K562 (cell line): Measurements from ENCODE around the gene TBX1. TPM values are rescaled to one million over a fixed set of nuclear protein-coding genes. Genes with fewer than 3 reads are reported as not detected.

Experiments
- AFF1 ChIP-seq, 2 experiments: fragments of 450-650 bp; IDR thresholded peaks; 2 replicates each; pipeline ENCODE4 v1.6.1; 2018; ENCODE audit warnings: mild to moderate bottlenecking in 2 of 2, low read depth in 1 of 2; ENCODE audit not compliant: partially characterized antibody in 2 of 2
- ATF7 ChIP-seq: fragments of 450-650 bp; IDR thresholded peaks from 2 replicates; pipeline ENCODE4 v1.7.1; 2014; ENCODE audit warnings: mild to moderate bottlenecking, moderate library complexity
- BDP1 ChIP-seq: IDR thresholded peaks from 3 replicates; pipeline ENCODE4 v1.6.1; 2011; ENCODE audit not compliant: insufficient read length, insufficient read depth
- C11orf30 ChIP-seq: fragments of 450-650 bp; IDR thresholded peaks from 2 replicates; pipeline ENCODE4 v1.6.1; 2016; ENCODE audit warnings: low read depth, mild to moderate bottlenecking
- CHD1 ChIP-seq: fragments of 200-600 bp; sonication (generic); IDR thresholded peaks from one replicate; pipeline ENCODE4 v1.6.1; 2012; ENCODE audit warnings: mild to moderate bottlenecking, moderate library complexity, low read length, inconsistent platforms
- ELF2 ChIP-seq: fragments of 250-450 bp; sonication (Bioruptor Pico); IDR thresholded peaks from 2 replicates; pipeline ENCODE4 v1.5.0; 2021; ENCODE audit warnings: mild to moderate bottlenecking
- ETS2 ChIP-seq: IDR thresholded peaks from 2 replicates; pipeline ENCODE4 v1.6.1; 2016; ENCODE audit warnings: borderline replicate concordance, missing genetic modification characterization, mild to moderate bottlenecking, moderate library complexity, missing compliant biosample characterization; ENCODE audit not compliant: poor library complexity, severe bottlenecking
- FOXO4 ChIP-seq: fragments of 450-650 bp; formaldehyde crosslinking; IDR thresholded peaks from 2 replicates; pipeline ENCODE4 v1.4.0; 2020; ENCODE audit warnings: mild to moderate bottlenecking, moderate library complexity
- HDAC2 ChIP-seq: fragments of 450-650 bp; IDR thresholded peaks from 2 replicates; pipeline ENCODE4 v1.6.1; 2016; ENCODE audit warnings: mild to moderate bottlenecking
- ID3 ChIP-seq, 2 experiments: fragments of 250-450 bp in 1 of 2; fragments of 450-650 bp in 1 of 2; sonication (Bioruptor Pico) in 1 of 2; IDR thresholded peaks; 2 replicates each; pipeline versions ENCODE4 v1.6.1 to v1.8.0; 2016 to 2021; ENCODE audit warnings: mild to moderate bottlenecking in 2 of 2, moderate library complexity in 2 of 2, missing compliant biosample characterization in 1 of 2, missing genetic modification characterization in 1 of 2
- KLF1 ChIP-seq: fragments of 450-650 bp; IDR thresholded peaks from 2 replicates; pipeline ENCODE4 v1.6.1; 2016; ENCODE audit warnings: missing genetic modification characterization, missing compliant biosample characterization
- MLX ChIP-seq, 2 experiments: fragments of 450-650 bp in 1 of 2; sonication (generic) in 1 of 2; formaldehyde crosslinking; conservative IDR thresholded peaks; 2 replicates each; pipeline versions ENCODE4 v1.4.0 to v1.8.1; 2020 to 2022; ENCODE audit warnings: mild to moderate bottlenecking in 1 of 2, missing genetic modification reagents in 1 of 2
- MTA3 ChIP-seq: fragments of 450-650 bp; formaldehyde crosslinking; IDR thresholded peaks from 2 replicates; pipeline ENCODE4 v1.6.1; 2017; ENCODE audit warnings: mild to moderate bottlenecking, borderline replicate concordance
- NFIX ChIP-seq: fragments of 250-450 bp; sonication (Bioruptor Pico); IDR thresholded peaks from 2 replicates; pipeline ENCODE4 v1.4.0; 2020; ENCODE audit warnings: low read depth, mild to moderate bottlenecking, moderate library complexity
- PRMT5 ChIP-seq: sonication (generic); formaldehyde crosslinking; IDR thresholded peaks from 2 replicates; pipeline ENCODE4 v1.5.0; 2020; ENCODE audit warnings: missing genetic modification reagents
- PTBP1 ChIP-seq: fragments of 200-400 bp; formaldehyde crosslinking; IDR thresholded peaks from 2 replicates; pipeline ENCODE4 v1.6.1; 2017; ENCODE audit warnings: low read depth, low read length
- RB1 ChIP-seq: fragments of 450-650 bp; IDR thresholded peaks from 2 replicates; pipeline ENCODE4 v1.6.1; 2017; ENCODE audit warnings: low read depth, mild to moderate bottlenecking
- TAF15 ChIP-seq: fragments of 200-400 bp; formaldehyde crosslinking; IDR thresholded peaks from 2 replicates; pipeline ENCODE4 v1.6.1; 2017; ENCODE audit warnings: mild to moderate bottlenecking, low read depth, low read length, moderate library complexity
- TAL1 ChIP-seq: fragments of 450-650 bp; IDR thresholded peaks from 2 replicates; pipeline ENCODE4 v1.6.1; 2016; ENCODE audit warnings: mild to moderate bottlenecking
- ZNF253 ChIP-seq: fragments of 250-450 bp; sonication (Bioruptor Pico); conservative IDR thresholded peaks from 2 replicates; pipeline ENCODE4 v1.6.1; 2021; ENCODE audit warnings: mild to moderate bottlenecking
- ZNF778 ChIP-seq: fragments of 450-650 bp; formaldehyde crosslinking; IDR thresholded peaks from 2 replicates; pipeline ENCODE4 v1.4.0; 2020; ENCODE audit warnings: mild to moderate bottlenecking, moderate library complexity
- polyA plus RNA-seq, 8 experiments: library from polyadenylated mRNA; depleted of rRNA in 4 of 8; stranded (reverse) in 5 of 8; unstranded in 3 of 8; fragments of >200 nt; fragmentation: Nextera tagmentation in 2 of 8; fragmentation: Illumina TruSeq in 1 of 8; extraction: Ambion mirVana in 2 of 8; extraction: Trizol in 1 of 8; gene quantifications; 2 replicates each; pipeline versions ENCODE4 v1.2.1 to v1.2.3, GENCODE V29; 2011 to 2014; ENCODE audit warnings: inconsistent platforms in 1 of 8, missing spikeins in 1 of 8
- total RNA-seq, 7 experiments: library from RNA; depleted of rRNA in 6 of 7; stranded (reverse); fragments of >200 nt in 6 of 7; fragmentation: Illumina TruSeq in 2 of 7; extraction: Trizol in 2 of 7; gene quantifications; 2 replicates each; pipeline versions ENCODE4 v1.2.1 to v1.2.3, GENCODE V29; 2011 to 2021; ENCODE audit warnings: low replicate concordance in 1 of 7

Gene TBX1
- total and polyA plus RNA-seq, 9 of the 15 experiments (the other 6 are each of a cell fraction or from before 2014, with no cell fraction given) = 0.07 to 35.0 (median 3.9) TPM

DNA sequence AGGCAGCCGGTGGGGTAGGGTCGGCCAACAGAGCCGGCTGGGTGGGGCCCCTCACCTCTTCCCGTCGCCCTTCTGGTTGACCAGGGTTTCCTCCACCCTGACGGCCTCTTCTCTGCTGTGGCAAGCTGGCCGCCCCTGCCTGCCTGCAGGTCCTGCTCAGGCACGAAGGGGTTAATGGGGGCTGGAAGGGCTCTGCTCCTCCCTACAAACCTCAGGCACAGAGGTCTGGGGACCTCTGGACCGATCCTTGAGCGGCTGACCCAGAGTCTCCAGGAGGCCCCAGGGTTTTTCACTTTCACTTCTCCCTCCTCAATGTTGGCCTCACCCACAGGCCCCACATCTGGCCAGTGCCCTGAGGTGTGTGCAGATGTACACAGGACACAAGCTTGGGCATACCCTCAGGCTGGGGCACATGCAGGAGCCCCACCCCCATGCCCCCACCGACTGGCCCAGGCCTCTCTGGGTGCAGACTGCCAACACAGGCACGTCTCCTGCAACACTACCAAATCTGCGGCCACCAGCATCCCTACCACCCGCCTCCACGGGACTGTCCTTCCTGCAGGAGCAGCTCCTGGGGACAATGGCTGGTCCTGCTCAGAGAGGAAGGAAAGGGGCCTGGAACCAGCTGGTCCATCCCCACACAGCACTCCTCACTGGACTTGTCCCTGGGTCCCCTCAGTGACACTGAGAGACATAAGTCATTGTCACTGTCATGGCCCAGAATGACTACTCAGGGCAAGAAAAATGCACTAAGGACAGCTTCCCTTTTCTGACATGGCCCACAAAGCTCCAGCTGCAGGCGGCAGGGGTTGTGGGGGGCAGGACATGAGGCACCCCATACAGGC is 3.2 kb upstream of the TBX1 start (continued):
- no peak for TF ChIP-seq PTBP1
- peak; percentile 36; the same call in 1 of the 2 replicates for TF ChIP-seq RB1
- TF ChIP-seq ZNF778 (CRISPR knock-in tag) = no peak
- 0 out of 2 replicates have a peak, but pooled peaks have one; percentile 56 for TF ChIP-seq KLF1 (tag)
- TF ChIP-seq ATF7 = no peak
- 0 out of 2 replicates have a peak, but pooled peaks have one; percentile 27 for TF ChIP-seq HDAC2
- no peak for TF ChIP-seq ETS2 (tag)
- no peak for TF ChIP-seq ID3 (CRISPR knock-in tag; IDR thresholded peaks at IDR 0.05)
- TF ChIP-seq ID3 (tag; IDR thresholded peaks at IDR 0.05) = peak; percentile 36; the same call in 1 of the 2 replicates
- no peak for TF ChIP-seq ZNF253
- peak; percentile 43; the same call in 1 of the 2 replicates for TF ChIP-seq ELF2 (CRISPR knock-in tag)
- TF ChIP-seq AFF1 (IDR thresholded peaks at IDR 0.05; ENCODE audit: low read depth in 1 of 2, partially characterized antibody in 2 of 2) = peak in 1 of 2 experiments; percentile 19
- no peak for TF ChIP-seq FOXO4 (CRISPR knock-in tag)
- TF ChIP-seq TAL1 = no peak
- no peak for TF ChIP-seq NFIX (CRISPR knock-in tag)
- no peak for TF ChIP-seq BDP1
- TF ChIP-seq PRMT5 (CRISPR knock-in tag) = peak; percentile 38; the same call in 1 of the 2 replicates
- no peak for TF ChIP-seq C11orf30
- TF ChIP-seq TAF15 = peak; percentile 53; the same call in 1 of the 2 replicates
- TF ChIP-seq MTA3 = peak; percentile 33; the same call in 1 of the 2 replicates
- peak in 1 of 2 experiments; percentile 71; a peak in 1 of 4 replicates for TF ChIP-seq MLX (CRISPR knock-in tag; conservative IDR thresholded peaks at IDR 0.05)
- TF ChIP-seq CHD1 = peak; percentile 96
